Prostate gland (tissue), 2 donors: ENCODE measurements around the gene TNRC6B. TPM values are rescaled to one million over a fixed set of nuclear protein-coding genes. Genes with fewer than 3 reads are reported as not detected.

Experiments
- DNase-seq: peaks from one replicate; pipeline ENCODE4 v3.0.0-alpha.2; 2019; ENCODE audit warnings: low spot score
- H3K27ac ChIP-seq, 2 donors: fragments of 200-600 bp; sonication (generic); 2 replicates each; pipeline ENCODE4 v1.5.1; 2017 to 2019
- H3K27me3 ChIP-seq: fragments of 200-600 bp; sonication (generic); replicated peaks from 2 replicates; pipeline ENCODE4 v1.5.1; 2019; ENCODE audit not compliant: insufficient read depth
- H3K36me3 ChIP-seq, 2 donors: fragments of 200-600 bp; sonication (generic); 1 replicate in 1 of 2; 2 replicates in 1 of 2; pipeline versions ENCODE4 v1.5.1 to v1.8.1; 2017 to 2019
- H3K4me1 ChIP-seq: fragments of 200-600 bp; sonication (generic); replicated peaks from 2 replicates; pipeline ENCODE4 v1.5.1; 2019
- H3K4me3 ChIP-seq, 2 donors: fragments of 200-600 bp; sonication (generic); 2 replicates each; pipeline ENCODE4 v1.5.1; 2017 to 2019
- H3K9me3 ChIP-seq: fragments of 200-600 bp; sonication (generic); 2 replicates; pipeline ENCODE4 v1.5.1; 2017
- CTCF ChIP-seq, 4 experiments: fragments of 200-600 bp in 2 of 4; fragments of 450-650 bp in 2 of 4; sonication (generic) in 2 of 4; IDR thresholded peaks; 1 replicate in 3 of 4; 2 replicates in 1 of 4; pipeline ENCODE4 v1.5.1; 2016 to 2019; ENCODE audit warnings: antibody characterized with exemption in 4 of 4, mild to moderate bottlenecking in 2 of 4, moderate library complexity in 2 of 4
- POLR2A ChIP-seq: fragments of 450-650 bp; IDR thresholded peaks from one replicate; pipeline ENCODE4 v1.6.1; 2016; ENCODE audit warnings: antibody characterized with exemption, mild to moderate bottlenecking
- POLR2AphosphoS5 ChIP-seq: sonication (generic); formaldehyde crosslinking; IDR thresholded peaks from one replicate; pipeline ENCODE4 v1.6.1; 2017; ENCODE audit warnings: antibody characterized with exemption
- WGBS: methylation state at CpG from one replicate; pipeline ENCODE4 v1.1.5; 2018; 5-methylcytosine and 5-hydroxymethylcytosine counted together
- intact Hi-C: fragments of 100-400 bp; cut with DNase I; formaldehyde crosslinking; loops from one replicate; pipeline ENCODE4 v1.14.2; 2022
- total RNA-seq, 2 donors: library from RNA; depleted of rRNA; stranded (reverse); fragments of >200 nt; gene quantifications; one replicate each; pipeline ENCODE4 v1.1.0, GENCODE V29; 2016

TNRC6B gene
- total RNA-seq, 2 donors from 2014 or later, result 43.8 to 118 TPM

- intact Hi-C loops, result no loop called here
- H3K27me3 ChIP-seq, result no peaks in the 10 kb centered on the region
- no peaks in the 10 kb centered on the region for H3K9me3 ChIP-seq
- H3K4me3 ChIP-seq, result no peak overlapping the region
- DNase-seq, result no peak
- H3K4me1 ChIP-seq, result no peaks in the 10 kb centered on the region
- no peak for TF ChIP-seq POLR2AphosphoS5
- no peak for TF ChIP-seq POLR2A
- TF ChIP-seq CTCF (IDR thresholded peaks at IDR 0.05), result no peak
- no peak overlapping the region for H3K27ac ChIP-seq
- H3K36me3 ChIP-seq, result peaks cover 4 to 6% of the 10 kb centered on the region in 2 donors
Measured at GRCh38 chr22:40320687-40321086, 143.0 kb downstream of the TNRC6B start.

DNA sequence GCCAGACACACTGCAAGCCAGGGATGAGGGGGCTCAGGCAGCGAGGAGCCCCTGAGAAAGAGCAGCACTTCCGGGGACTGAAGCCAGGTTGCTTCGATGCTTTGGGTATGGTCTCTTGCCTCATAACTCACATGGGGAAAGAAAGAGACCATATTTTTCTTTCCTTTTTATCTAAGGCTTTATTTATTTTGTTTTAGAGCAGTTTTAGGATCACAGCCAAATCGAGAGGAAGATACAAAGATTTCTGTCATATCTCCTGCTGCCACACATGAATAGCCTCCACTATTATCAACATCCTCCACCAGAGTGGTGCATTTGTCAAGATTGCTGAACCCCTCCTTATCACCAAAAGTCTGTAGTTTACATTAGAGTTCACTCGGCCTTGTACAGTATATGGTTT is 144.3 kb downstream of the TNRC6B start:
- WGBS, result 54% methylated on average over 5 of the region's 5 CpGs
- no peak overlapping the region for H3K27ac ChIP-seq
- H3K4me3 ChIP-seq, result no peak overlapping the region
- no peaks in the 10 kb centered on the region for H3K9me3 ChIP-seq
- intact Hi-C loops, result no loop called here
- H3K4me1 ChIP-seq, result peaks cover 5% of the 10 kb centered on the region
- peaks cover 3 to 4% of the 10 kb centered on the region in 2 donors for H3K36me3 ChIP-seq
- no peak for DNase-seq
- TF ChIP-seq POLR2AphosphoS5, result no peak
- TF ChIP-seq CTCF (IDR thresholded peaks at IDR 0.05), result no peak
- no peaks in the 10 kb centered on the region for H3K27me3 ChIP-seq

GRCh38 chr22:40322818-40323447 is 145.2 kb downstream of the TNRC6B start:
- no peak for TF ChIP-seq CTCF (IDR thresholded peaks at IDR 0.05)
- TF ChIP-seq POLR2AphosphoS5, result no peak
- TF ChIP-seq POLR2A, result no peak
- peaks cover 0 to 4% of the 10 kb centered on the region in 2 donors for H3K36me3 ChIP-seq
- peaks cover 7% of the 10 kb centered on the region for H3K4me1 ChIP-seq
- 90% methylated on average over 17 of the region's 17 CpGs for WGBS
- no peak for DNase-seq
- intact Hi-C loops, result no loop called here
- H3K27me3 ChIP-seq, result no peaks in the 10 kb centered on the region
- no peak overlapping the region for H3K27ac ChIP-seq
- H3K9me3 ChIP-seq, result no peaks in the 10 kb centered on the region
- H3K4me3 ChIP-seq, result no peak overlapping the region

GRCh38 chr22:40323681-40324171 is 146.0 kb downstream of the TNRC6B start:
- H3K27me3 ChIP-seq, result no peaks in the 10 kb centered on the region
- intact Hi-C loops, result no loop called here
- H3K27ac ChIP-seq, result no peak overlapping the region
- H3K9me3 ChIP-seq, result no peaks in the 10 kb centered on the region
- WGBS, result 44% methylated on average over 8 of the region's 8 CpGs
- no peak overlapping the region for H3K4me3 ChIP-seq
- peaks cover 7% of the 10 kb centered on the region for H3K4me1 ChIP-seq
- DNase-seq, result no peak
- peaks cover 0 to 4% of the 10 kb centered on the region in 2 donors for H3K36me3 ChIP-seq
- TF ChIP-seq CTCF (IDR thresholded peaks at IDR 0.05), result no peak
- TF ChIP-seq POLR2A, result no peak
